ENCODE data around the gene ZNF562.
"Not testable (repeated sequence)": the region's sequence is repeated elsewhere in the genome, so short reads cannot be mapped to it uniquely, and the experiment has no call there.

ZNF562 gene

DNA sequence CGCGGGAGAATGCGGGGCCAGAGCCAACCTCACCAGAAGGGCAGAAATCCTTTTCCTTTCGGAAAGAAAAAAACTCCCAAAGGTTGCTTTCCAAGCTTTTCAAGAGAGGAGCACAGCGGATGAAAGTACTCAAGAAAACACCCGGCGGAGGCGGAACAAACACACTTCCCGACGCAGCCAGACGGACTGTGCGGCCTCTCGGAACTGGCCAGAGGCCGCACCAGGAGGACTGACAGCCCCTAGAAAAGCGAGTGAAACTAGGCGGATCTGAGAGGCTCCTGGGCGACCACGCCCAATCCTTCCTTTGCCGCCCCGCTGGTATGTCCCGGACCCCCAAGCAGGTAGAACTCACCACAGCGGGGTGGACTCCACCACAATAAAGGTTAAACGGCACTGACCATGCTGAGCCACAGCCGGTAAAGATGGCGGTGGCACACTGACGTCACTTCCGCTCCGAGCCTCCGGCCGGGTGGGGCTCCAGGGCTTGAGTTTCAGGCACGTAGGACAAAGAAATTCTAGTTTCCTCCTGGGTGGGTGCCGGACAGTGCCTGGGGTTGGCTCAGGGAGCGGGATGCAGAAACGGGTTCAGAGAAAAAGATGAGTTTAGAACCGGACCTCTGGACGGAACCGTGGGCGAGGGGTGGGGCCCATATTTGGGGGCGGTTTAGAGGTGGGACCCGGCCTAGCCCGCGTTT, at the start of gene ZNF562:
Gene ZNF562 (minus strand): TSS at position 438 of the 695 bp plus-strand sequence. CDS start 14,356 bp downstream, outside the sequence.
- peak; percentile 90 for DNase-seq

DNA sequence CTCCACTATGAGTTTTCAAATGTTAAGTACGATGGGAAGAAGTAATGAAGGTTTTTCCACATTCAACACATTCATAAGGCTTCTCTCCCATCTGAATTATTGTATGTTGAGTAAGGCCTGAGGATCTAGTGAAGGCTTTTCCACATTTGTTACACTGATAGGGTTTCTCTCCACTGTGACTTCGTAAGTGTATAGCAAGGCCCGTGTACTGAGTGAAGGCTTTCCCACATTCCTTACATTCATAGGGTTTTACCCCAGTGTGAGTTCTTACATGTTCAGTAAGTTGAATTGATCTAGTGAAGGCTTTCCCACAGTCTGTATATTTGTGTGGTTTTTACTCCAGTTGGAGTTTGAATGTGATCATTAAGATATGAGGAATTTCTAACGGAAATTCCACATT, 49.3 kb upstream of the ZNF562 start:
- no peak for DNase-seq

DNA sequence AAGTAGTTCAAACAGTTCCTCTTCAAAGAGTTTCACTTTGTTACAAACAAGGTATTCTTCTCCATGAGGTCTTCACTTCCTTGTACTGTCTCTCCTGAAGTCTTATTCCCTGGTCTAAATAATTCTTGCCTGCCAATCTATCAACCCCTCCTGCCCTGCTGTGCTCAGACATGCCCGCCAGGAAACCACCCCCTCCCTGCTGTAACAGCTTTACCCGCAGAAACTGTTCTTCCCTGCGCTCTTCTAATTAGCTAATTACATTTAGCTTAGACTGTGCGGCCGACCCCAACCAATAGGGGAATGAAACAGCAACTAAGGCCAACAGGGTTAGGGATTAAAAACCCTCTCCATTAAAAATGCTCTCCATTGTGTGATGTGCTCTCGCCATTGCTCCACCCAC, 47.0 kb upstream of the ZNF562 start:
- DNase-seq: peak; percentile 88

DNA sequence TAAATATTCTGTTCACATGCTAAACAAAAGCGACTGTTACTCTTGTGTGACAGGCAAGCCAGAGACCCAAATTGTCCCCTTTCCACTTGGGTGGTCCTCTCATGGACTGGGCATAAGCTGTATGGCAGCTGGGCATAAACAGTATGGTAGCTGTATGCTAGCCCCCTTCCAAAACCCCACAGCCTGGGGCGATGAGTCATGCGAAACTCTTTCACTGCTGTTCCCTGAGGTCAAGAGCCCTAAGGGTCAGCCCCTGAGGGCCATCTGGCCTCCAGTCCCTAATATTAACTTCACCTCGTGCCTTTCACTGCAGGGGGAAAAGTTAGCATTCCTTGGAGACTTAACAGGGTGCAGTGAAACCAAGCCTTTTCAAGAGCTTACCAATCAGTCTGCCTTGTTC, 45.6 kb upstream of the ZNF562 start:
- no peak for DNase-seq

DNA sequence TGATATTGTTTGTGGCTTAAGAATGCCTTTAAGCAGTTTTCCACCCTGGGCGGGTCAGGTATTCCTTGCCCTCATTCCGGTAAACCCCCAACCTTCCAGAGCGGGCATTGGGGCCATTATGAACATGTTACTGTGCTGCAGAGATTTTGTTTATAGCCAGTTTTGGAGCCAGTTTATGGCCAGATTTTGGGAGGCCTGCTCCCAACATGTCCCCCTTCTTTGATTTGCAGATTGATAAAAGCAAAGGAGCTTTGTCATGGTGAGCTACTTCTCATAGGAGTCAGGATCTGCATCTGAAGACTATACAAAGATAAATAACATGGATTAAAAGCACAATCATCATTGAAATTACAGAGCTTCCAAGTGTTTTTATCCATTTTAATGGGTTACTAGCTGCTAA, 36.9 kb upstream of the ZNF562 start:
- DNase-seq: no peak

DNA sequence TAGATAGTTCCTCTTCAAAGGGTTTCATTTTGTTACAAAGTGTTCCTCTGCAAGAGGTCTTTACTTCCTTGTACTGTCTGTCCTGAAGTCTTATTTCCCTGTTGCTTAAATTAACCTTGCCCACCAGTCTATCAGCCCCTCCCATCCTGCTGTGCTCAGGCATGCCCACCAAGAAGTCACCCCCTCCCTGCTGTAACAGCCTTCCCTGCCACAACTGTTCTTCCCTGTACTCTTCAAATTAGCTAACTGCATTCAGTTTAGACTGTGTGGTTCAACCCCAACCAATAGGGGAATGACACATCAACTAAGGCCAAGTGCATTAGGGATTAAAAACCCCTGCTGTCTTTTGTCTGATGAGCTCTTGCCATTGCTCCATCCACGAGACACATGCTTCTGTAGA, 34.4 kb upstream of the ZNF562 start:
- DNase-seq: peak; percentile 97

DNA sequence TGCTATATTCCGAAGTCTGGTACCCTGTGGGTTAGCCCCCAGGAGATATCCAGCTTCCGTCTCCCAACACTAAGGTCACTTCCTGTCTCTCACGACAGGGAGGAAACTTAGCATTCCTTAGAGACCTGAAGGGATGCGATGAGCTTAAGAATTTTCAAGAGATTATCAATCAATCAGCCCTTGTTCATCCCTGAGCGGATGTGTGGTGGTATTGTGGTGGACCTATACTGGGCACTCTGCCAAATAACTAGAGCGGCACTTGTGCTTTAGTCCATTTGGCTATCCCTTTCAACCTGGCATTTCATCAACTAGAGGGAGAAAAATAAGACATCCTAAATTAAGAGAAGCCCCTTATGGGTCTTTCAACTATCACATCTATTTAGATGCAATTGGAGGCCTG, 30.9 kb upstream of the ZNF562 start:
- DNase-seq: no peak

DNA sequence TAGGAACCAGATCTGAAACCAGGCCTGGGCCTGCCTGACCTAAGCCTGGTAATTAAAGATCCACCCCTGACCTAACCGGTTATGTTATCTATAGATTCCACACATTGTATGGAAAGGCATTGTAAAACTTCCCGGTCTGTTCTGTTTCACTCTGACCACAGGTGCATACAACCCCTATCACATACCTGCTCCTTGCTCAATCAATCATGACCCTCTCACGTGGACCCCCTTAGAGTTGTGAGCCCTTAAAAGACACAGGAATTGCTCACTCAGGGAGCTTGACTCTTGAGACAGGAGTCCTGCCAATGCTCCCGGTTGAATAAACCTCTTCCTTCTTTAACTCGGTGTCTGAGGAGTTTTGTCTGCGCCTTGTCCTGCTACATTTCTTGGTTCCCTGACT, 27.3 kb upstream of the ZNF562 start:
- DNase-seq: no peak

DNA sequence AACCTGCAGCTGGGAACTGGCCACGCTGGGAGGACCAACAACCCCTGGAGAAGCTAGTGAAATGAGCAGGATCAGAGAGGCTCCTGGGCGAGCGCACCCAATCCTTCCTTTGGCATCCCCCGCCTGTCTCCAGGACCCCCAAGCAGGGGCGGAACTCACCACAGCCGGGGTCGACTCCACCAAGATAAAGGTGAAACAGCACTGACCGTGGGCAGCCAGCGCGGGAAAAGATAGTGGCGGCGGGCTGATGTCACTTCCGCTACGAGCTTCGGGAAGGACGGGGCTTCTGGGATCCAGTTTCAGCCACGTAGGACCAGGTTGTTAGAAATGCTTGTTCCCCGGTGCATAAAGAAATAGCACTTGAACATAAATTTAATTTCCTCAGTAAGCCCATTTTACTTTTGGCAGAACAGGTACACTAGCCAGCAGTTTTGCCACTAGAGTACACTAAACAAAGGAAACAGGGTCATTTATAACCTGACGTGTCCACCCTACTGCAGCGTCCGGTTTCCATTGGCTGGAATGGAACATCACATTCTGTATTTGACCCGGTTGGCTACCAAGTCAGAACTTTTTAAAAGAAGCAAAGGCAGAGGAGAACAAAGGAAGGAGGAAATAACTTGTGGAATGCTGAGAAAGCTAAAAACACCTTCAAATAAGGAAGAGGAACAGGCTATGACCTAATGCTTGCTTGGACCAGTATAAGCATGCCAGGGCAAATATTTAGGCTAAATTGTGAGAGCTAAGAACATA, 25.5 kb upstream of the ZNF562 start:
- DNase-seq: no peak

DNA sequence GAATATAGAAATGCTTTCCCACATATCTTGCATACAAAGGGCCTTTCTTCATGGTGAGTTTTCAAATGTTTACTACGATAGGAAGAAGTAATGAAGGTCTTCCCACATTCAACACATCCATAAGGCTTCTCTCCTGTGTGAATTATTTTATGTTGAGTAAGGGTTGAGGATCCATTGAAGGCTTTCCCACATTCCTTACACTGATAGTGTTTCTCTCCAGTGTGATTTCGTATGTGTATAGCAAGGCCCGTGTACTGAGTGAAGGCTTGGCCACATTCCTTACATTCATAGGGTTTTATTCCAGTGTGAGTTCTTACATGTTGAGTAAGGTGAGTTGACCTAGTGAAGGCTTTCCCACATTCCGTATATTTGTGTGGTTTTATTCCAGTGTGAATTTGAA, 15.4 kb upstream of the ZNF562 start:
- DNase-seq: not testable (repeated sequence)

DNA sequence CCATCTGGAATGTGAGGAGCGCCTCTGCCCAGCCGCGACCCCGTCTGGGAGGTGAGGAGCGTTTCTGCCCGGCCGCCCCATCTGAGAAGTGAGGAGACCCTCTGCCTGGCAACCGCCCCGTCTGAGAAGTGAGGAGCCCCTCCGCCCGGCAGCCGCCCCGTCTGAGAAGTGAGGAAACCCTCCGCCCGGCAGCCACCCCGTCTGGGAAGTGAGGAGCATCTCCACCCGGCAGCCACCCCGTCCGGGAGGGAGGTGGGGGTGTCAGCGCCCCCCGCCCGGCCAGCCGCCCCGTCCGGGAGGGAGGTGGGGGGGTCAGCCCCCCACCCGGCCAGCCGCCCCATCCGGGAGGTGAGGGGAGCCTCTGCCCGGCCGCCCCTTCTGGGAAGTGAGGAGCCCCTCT, 5.1 kb upstream of the ZNF562 start:
- not testable (repeated sequence) for DNase-seq

DNA sequence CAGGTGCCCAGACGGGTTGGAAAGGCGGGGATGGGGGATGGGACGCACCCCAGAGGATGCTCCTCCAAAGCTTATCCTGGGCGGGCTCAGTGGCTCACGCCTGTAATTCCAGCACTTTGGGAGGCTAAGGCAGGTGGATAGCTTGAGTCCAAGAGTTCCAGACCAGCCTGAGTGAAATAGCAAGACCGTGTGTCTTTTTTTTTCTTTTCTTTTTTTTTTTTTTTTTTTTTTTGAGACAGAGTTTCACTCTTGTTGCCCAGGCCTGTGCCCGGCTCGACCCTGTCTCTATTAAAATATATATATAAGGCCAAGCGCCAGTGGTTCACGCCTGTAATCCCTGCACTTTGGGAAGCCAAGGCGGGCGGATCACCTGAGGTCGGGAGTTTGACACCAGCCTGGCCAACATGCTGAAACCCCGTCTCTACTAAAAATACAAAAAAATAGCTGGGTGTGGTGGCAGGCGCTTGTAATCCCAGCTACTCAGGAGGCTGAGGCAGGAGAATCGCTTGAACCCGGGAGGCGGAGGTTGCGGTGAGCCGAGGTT, 530 bp upstream of the ZNF562 start:
- DNase-seq: not testable (repeated sequence)

DNA sequence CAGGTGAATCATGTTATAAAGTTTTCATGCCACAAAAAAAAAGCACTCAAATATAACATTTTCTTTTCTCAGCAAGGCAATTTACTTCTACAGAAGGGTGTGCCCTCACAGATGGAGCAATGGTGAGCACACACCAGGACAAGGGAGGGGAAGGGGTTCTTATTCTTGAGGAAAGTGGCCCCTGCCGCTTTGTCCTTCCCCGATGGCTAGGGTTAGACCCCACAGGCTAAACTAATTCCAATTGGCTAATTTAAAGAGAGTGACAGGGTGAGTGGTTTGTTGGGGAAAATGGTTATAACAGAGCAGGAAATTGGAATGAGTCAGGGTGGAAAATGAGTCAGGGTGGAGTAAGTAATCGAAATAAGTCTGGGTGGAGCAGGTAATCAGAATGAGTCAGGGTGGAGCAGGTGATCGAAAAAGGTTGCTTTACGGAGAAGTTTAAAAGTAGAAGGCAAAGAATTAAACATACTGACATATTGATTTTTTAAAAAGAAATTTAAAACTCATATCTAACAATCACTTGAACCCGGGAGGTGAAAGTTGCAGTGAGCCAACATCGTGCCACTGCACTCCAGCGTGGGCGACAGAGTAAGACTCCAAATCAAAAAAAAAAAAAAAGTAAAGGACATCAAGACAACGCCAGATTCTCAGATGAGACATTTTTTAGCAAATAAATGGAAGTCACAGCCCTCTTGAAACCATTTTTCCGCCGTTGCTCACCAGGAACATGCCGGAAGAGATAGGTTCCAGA, 813 bp downstream of the ZNF562 start:
- DNase-seq: peak; percentile 24

DNA sequence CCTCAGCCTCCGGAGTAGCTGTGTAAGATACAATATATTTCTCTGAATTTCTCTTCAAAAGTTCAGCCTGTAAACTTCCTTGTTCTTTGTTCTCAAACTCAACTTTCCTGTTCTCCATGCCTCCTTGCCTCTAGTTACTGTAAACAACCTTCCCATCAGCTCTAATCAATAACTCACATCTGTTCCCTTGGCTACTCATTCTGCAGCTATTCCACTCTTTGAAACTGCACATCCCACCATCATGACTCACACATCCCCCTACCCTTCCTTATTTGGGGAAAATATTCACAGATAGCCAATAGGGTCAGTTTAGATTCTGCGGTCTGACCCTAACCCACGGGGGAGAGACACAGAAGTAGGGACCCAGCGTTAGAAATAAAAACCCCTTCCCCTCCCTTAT, 2.0 kb downstream of the ZNF562 start:
- no peak for DNase-seq

DNA sequence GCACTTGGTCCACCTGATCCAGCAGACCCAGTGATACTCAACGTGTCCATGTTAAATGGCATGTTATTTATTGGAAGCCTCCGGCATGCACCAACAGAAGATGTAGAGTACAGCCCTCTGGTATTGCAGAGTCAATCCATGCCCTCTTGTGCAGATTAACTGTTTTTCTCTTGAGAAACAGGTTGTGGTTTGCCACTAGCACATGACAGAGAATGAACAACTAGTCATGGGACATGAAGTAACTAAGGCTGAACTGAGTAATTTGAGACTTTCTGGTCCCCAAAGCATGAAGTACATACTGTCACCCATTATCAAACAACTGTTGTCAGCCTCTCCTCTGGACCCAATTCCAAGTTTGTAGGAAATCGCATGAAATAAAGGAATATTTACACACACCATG, 3.2 kb downstream of the ZNF562 start:
- DNase-seq: peak; percentile 84

DNA sequence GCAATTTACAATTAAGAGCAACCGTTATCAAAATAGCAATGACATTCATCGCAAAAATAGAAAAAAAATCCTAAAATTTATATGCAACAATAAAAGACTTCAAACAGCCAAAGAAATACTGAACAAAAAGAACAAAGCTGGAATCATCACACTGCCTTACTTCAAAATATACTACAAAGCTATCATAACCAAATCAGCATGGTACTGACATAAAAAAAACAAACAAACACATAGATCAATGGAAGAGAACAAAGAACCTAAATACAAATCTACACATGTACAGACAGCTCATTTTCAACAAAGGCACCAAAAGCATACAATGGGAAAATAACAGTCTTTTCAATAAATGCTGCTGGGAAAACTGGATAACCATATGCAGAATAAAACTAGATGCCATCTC, 6.4 kb downstream of the ZNF562 start:
- DNase-seq: no peak

DNA sequence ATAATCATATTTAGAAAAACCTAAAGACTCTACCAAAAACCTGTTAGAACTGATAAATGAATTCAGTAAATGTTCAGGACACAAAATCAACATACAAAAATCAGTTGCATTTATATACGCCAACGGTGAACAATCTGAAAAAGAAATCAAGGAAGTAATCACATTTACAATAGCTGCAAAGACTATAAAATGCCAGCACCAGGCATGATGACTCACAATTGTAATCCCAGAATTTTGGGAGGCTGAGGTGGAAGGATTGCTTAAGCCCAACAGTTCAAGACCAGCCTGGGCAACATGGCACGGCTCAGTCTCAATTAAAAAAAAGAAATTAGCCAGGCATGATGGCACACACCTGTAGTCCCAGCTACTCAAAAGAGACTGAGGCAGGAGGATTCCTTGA, 7.0 kb downstream of the ZNF562 start:
- peak; percentile 30 for DNase-seq

DNA sequence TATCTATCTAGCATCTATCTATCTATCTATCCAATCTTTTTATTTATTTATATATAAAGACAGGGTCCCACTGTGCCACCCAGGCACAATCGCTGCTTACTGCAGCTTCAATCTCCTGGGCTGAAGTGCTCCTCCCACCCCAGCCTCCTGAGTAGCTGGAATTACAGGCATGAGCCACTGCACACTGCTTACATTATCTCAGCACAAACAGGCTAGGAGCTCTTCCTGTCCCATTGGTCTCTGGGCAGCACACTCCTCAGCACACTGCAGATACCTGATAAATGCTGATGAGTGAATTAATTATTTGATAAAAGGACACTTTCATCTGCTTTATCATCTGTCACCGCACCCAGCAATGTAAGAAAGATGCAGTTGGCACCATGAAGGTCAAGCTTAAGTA, 16.1 kb downstream of the ZNF562 start:
- DNase-seq: no peak

DNA sequence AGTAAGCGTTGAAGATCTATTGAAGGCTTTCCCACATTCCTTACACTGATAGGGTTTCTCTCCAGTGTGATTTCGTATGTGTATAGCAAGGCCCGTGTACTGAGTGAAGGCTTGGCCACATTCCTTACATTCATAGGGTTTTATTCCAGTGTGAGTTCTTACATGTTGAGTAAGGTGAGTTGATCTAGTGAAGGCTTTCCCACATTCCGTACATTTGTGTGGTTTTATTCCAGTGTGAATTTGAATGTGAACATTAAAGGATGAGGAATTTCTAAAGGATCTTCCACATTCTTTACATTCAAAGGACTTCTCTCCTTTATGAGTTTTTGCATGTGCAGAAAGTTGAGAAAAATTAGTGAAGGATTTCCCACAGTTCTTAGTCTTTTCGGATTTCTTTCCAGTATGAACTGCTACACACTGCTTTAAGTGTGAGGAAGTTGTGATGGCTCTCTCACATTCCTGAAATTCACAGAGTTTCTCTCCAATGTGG, 21.8 kb downstream of the ZNF562 start:
- DNase-seq: not testable (repeated sequence)

DNA sequence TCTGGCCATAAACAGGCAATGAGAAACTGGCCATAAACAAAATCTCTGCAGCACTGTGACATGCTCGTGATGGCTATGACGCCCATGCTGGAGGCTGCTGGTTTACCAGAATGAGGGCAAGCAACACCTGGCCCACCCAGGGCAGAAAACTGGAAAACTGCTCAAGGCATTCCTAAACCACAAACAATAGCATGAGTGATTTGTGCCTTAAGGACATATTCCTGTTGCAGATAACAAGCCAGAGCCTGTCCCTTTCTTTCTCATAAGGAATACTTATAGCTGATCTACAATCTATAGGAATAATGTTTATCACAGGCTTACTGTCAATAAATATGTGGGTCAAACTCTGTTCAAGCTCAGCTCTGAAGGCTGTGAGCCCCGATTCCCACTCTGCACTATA, 23.4 kb downstream of the ZNF562 start:
- not testable (repeated sequence) for DNase-seq

DNA sequence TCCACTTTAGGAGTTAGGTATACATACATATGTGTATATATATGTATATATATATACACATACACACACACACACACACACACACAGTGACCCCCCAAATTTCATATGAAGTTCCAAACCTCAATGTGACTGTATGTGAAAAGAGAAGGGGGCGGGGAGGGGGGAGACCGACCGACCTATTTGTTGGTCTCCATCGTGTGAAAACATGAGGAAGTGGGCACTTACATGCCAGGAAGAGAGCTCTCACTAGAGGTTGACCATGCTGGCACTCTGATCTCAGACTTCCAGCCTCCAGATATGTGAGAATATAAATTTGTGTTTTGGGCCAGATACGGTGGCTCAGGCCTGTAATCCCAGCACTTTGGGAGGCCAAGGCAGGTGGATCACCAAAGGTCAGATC, 24.6 kb downstream of the ZNF562 start:
- DNase-seq: no peak

DNA sequence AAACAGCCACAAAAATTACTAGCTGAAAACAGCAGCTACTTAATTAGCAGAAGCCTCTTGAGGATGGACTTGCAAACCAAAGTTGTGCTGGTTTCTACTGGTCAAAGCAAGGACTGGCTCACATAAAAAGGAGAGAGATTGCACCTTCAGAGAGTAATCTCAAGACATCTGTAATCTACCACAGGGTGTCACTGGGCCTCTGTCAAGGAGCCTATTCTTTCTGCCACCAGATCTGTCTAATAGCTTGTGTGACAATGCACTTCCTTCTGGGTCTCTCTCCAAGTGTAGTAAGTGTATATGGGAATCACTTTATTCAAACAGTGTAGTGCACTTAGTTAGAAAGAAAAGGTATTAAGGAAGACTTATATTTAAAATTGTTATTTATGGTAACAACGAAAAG, 29.4 kb downstream of the ZNF562 start:
- DNase-seq: peak; percentile 19

DNA sequence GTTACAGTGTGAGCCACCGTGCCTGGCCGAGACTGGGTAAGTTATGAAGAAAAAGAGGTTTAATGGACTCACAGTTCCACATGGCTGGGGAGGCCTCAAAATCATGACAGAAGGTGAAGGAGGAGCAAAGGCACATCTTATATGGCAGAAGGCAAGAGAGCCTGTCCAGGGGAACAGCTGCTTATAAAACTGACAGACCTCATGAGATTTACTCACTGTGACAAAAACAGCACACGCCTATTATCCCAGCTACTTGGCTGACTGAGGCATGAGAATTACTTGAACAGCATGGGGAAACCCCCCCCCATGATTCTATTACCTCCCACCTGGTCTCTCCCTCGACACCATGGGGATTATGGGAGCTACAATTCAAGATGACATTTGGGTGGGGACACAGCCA, 30.4 kb downstream of the ZNF562 start:
- DNase-seq: no peak

Data from MV-4-11 (cell line).